Prostate gland (tissue), 2 donors: ENCODE data around the gene KCNG1. TPM values are rescaled to one million over a fixed set of nuclear protein-coding genes. Genes with fewer than 3 reads are reported as not detected.

Experiments used
- DNase-seq: peaks from one replicate; pipeline ENCODE4 v3.0.0-alpha.2; 2019; ENCODE audit warnings: low spot score
- H3K27ac ChIP-seq, 2 donors: fragments of 200-600 bp; sonication (generic); 2 replicates each; pipeline ENCODE4 v1.5.1; 2017 to 2019
- H3K27me3 ChIP-seq: fragments of 200-600 bp; sonication (generic); replicated peaks from 2 replicates; pipeline ENCODE4 v1.5.1; 2019; ENCODE audit not compliant: insufficient read depth
- H3K36me3 ChIP-seq, 2 donors: fragments of 200-600 bp; sonication (generic); 1 replicate in 1 of 2; 2 replicates in 1 of 2; pipeline versions ENCODE4 v1.5.1 to v1.8.1; 2017 to 2019
- H3K4me1 ChIP-seq: fragments of 200-600 bp; sonication (generic); replicated peaks from 2 replicates; pipeline ENCODE4 v1.5.1; 2019
- H3K4me3 ChIP-seq, 2 donors: fragments of 200-600 bp; sonication (generic); 2 replicates each; pipeline ENCODE4 v1.5.1; 2017 to 2019
- H3K9me3 ChIP-seq: fragments of 200-600 bp; sonication (generic); 2 replicates; pipeline ENCODE4 v1.5.1; 2017
- POLR2A ChIP-seq: fragments of 450-650 bp; IDR thresholded peaks from one replicate; pipeline ENCODE4 v1.6.1; 2016; ENCODE audit warnings: antibody characterized with exemption, mild to moderate bottlenecking
- POLR2AphosphoS5 ChIP-seq: sonication (generic); formaldehyde crosslinking; IDR thresholded peaks from one replicate; pipeline ENCODE4 v1.6.1; 2017; ENCODE audit warnings: antibody characterized with exemption
- WGBS: methylation state at CpG from one replicate; pipeline ENCODE4 v1.1.5; 2018; 5-methylcytosine and 5-hydroxymethylcytosine counted together
- intact Hi-C: fragments of 100-400 bp; cut with DNase I; formaldehyde crosslinking; loops from one replicate; pipeline ENCODE4 v1.14.2; 2022
- total RNA-seq, 2 donors: library from RNA; depleted of rRNA; stranded (reverse); fragments of >200 nt; gene quantifications; one replicate each; pipeline ENCODE4 v1.1.0, GENCODE V29; 2016
- TF ChIP-seq, protein P1 (sequence below), 4 experiments: fragments of 200-600 bp in 2 of 4; fragments of 450-650 bp in 2 of 4; sonication (generic) in 2 of 4; IDR thresholded peaks; 1 replicate in 3 of 4; 2 replicates in 1 of 4; pipeline ENCODE4 v1.5.1; 2016 to 2019; ENCODE audit warnings: antibody characterized with exemption in 4 of 4, mild to moderate bottlenecking in 2 of 4, moderate library complexity in 2 of 4

KCNG1 gene
- total RNA-seq, 2 donors from 2014 or later: 6.8 to 57.9 TPM

DNA sequence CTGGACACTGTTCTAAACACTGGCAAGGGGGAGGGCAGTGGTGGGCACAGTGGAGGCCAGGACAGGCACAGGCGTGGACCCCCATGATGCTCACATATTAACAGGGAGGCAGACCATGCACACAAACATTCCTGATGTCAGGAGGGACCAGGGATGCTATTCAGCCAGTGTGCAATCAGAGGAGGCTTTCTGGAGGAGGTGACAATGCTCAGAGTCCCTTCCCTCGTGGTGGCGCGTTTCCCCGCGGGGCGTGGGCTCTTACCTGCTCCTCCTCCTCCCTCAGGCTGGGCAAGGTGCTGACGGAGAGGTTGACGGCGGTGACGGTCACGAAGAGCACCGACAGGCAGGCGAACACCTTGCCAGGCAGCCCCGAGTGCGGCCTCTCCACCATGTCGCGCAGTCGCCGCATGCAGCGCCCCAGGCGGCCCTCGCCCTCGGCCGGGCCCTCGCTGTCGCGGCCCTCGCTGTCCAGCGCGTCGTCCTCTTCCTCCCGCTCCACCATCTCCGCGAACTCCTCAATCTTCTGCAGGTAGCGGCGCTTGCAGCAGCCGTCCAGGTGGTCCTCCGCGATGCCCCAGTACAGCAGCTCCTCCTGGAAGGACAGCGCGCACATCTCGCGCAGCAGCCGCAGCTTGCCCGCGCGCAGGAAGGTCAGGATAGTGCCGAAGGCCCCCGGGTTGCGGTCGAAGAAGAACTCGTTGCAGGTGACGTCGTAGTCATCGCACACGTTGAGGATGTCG is 13.4 kb downstream of the KCNG1 start:
- intact Hi-C loops: no loop called here
- Histone ChIP-seq H3K9me3 (no peaks in the 10 kb centered on the region), H3K4me3 (no peak overlapping the region), H3K36me3 (no peaks in the 10 kb centered on the region), H3K4me1 (no peaks in the 10 kb centered on the region), H3K27me3 (no peaks in the 10 kb centered on the region), H3K27ac (no peak overlapping the region)
- 88% methylated on average over 58 of the region's 58 CpGs for WGBS
- no peak for DNase-seq
- TF ChIP-seq, protein P1, sequence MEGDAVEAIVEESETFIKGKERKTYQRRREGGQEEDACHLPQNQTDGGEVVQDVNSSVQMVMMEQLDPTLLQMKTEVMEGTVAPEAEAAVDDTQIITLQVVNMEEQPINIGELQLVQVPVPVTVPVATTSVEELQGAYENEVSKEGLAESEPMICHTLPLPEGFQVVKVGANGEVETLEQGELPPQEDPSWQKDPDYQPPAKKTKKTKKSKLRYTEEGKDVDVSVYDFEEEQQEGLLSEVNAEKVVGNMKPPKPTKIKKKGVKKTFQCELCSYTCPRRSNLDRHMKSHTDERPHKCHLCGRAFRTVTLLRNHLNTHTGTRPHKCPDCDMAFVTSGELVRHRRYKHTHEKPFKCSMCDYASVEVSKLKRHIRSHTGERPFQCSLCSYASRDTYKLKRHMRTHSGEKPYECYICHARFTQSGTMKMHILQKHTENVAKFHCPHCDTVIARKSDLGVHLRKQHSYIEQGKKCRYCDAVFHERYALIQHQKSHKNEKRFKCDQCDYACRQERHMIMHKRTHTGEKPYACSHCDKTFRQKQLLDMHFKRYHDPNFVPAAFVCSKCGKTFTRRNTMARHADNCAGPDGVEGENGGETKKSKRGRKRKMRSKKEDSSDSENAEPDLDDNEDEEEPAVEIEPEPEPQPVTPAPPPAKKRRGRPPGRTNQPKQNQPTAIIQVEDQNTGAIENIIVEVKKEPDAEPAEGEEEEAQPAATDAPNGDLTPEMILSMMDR (IDR thresholded peaks at IDR 0.05): no peak
- no peak for TF ChIP-seq POLR2A
- no peak for TF ChIP-seq POLR2AphosphoS5

DNA sequence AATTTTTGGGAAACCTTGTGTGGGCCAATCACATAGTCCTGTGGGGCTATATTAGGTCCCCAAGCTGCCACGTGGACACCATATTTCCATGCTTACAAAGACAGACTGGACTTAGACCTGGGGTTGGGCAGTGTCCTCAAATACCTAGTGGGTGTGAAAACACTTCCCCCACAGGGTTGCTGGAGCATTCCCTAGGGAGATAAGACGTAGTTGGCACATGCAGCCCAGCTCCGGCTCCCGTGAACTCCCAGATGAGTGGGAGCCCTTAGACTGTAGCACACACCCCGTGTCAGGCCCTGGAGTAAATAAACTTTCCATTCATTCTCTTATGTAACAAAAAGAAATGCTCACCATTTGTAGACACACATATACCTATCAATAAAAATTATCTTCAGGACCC is 14.2 kb downstream of the KCNG1 start:
- Histone ChIP-seq H3K36me3 (no peaks in the 10 kb centered on the region), H3K9me3 (no peaks in the 10 kb centered on the region), H3K27me3 (no peaks in the 10 kb centered on the region), H3K4me3 (no peak overlapping the region), H3K27ac (no peak overlapping the region), H3K4me1 (no peaks in the 10 kb centered on the region)
- DNase-seq: no peak
- 83% methylated on average over 5 of the region's 5 CpGs for WGBS
- intact Hi-C loops: no loop called here
- TF ChIP-seq POLR2A (no peak), POLR2AphosphoS5 (no peak)

DNA sequence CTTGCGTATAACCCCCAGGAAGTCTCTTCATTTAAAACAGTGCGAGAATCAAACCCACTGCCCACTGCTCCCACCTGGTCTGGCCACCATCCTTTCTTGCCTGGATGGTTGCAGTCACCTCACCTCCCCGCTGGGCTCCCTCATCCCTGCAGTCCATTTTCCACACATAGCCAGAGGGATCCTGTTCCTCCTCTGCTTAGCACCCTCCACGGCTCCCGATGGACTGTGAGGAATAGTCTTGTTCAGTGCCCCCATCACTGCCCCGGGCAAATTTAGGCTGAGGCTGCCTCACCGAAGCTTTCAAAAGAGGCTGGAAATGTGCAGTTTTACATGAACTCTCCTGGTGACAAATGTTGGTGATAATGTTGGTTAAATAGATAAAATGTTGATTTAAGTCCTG is 17.7 kb downstream of the KCNG1 start:
- no peak for DNase-seq
- H3K27me3 ChIP-seq: no peaks in the 10 kb centered on the region
- no peaks in the 10 kb centered on the region for H3K4me1 ChIP-seq
- no peak overlapping the region for H3K4me3 ChIP-seq
- intact Hi-C loops: no loop called here
- no peaks in the 10 kb centered on the region for H3K9me3 ChIP-seq
- H3K27ac ChIP-seq: no peak overlapping the region
- TF ChIP-seq, protein P1 (IDR thresholded peaks at IDR 0.05): no peak
- TF ChIP-seq POLR2A (no peak), POLR2AphosphoS5 (no peak)
- H3K36me3 ChIP-seq: no peaks in the 10 kb centered on the region
- WGBS: 95% methylated on average over 7 of the region's 7 CpGs

DNA sequence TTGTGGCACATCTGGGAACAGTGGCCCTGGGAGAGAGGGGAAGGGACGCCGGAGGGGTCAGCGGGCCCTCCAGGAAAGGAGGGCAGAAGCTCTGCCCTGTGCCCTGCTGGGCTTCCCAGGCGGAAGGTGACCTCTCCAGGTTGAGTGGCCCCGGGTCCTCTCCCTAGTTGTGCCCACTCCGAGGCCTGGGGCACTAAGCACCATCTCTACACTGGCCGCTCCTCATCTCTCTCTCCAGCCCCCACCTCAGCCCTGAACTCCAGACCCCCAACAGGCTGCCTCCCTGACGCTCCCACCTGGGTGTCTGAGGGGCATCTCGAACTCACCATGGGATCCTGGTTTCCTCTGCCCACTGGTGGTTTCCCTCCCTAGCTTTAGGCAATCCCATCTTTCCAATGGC is 18.1 kb downstream of the KCNG1 start:
- intact Hi-C loops: no loop called here
- DNase-seq: no peak
- Histone ChIP-seq H3K4me3 (no peak overlapping the region), H3K27me3 (no peaks in the 10 kb centered on the region), H3K27ac (no peak overlapping the region), H3K9me3 (no peaks in the 10 kb centered on the region), H3K36me3 (no peaks in the 10 kb centered on the region), H3K4me1 (no peaks in the 10 kb centered on the region)
- no peak for TF ChIP-seq POLR2AphosphoS5
- TF ChIP-seq, protein P1 (IDR thresholded peaks at IDR 0.05): no peak
- no peak for TF ChIP-seq POLR2A
- 96% methylated on average over 9 of the region's 9 CpGs for WGBS

DNA sequence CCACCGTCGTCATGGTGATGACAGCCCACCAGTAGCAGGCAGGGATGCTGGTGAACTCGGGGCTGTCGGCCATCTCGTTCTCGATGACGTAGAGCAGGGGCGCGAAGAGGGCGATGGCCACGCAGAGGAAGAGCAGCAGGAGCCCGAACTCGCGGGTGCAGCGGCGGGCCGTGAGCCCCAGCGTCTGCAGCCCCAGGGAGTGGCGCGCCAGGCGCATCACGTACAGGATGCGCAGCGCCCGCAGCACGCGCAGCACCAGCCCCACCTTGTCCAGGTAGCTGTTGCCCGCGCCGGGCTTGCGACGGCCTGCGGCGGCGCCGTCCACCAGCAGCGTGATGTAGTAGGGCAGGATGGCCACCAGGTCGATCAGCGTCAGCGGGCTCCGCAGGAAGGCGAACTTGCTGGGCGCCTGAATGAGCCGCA is 18.6 kb downstream of the KCNG1 start:
- no peak for DNase-seq

More for the DNA sequence above, 18.6 kb downstream of the KCNG1 start:
- TF ChIP-seq POLR2AphosphoS5: no peak
- TF ChIP-seq, protein P1 (IDR thresholded peaks at IDR 0.05): no peak
- no peak for TF ChIP-seq POLR2A
- intact Hi-C loops: no loop called here
- WGBS: 94% methylated on average over 44 of the region's 44 CpGs
- H3K9me3 ChIP-seq: no peaks in the 10 kb centered on the region
- no peak overlapping the region for H3K27ac ChIP-seq
- H3K4me1 ChIP-seq: no peaks in the 10 kb centered on the region
- no peak overlapping the region for H3K4me3 ChIP-seq
- no peaks in the 10 kb centered on the region for H3K27me3 ChIP-seq
- no peaks in the 10 kb centered on the region for H3K36me3 ChIP-seq
